ENCODE measurements around the gene ARL15.

The ARL15 gene

GRCh38 chr5:54281960-54282692 lies 28.2 kb downstream of the ARL15 start:
- DNase-seq, result no peak

- no peak for DNase-seq
Observed at GRCh38 chr5:54279960-54280359, 30.4 kb downstream of the ARL15 start.

DNA sequence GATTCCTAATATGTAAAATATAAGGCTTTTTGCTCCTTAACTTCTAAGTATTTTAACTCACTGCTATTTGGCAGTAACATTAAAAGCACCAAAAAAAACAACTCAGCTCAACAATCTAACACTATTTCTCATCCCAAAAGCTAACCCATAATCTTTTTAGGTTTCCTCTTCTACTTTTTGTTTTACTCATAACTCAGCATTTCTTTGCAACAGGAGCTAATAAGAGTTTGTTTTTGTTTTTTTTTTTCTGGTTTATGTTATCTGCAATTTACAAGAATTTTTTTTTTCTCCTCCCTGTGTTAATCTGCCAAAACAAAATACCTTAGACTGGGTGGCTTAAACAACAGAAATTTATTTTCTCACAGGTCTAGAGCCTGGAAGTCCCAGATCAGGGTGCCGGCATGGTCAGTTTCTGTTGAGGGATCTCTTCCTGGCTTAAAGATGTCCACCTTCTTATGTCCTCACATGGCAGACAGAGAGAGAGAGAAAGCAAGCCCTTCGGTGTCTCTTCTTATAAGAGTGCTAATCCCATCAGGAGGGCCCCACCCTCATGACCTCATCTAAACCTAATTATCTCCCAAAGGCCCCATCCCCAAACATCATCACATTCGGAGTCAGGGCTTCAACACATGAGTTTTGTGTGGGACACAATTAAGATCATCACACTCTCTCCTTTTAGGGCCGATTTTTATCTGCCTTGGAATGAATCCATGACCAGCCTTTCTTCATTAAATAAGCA lies 31.2 kb downstream of the ARL15 start:
- no peak for DNase-seq

- DNase-seq, result no peak
Observed at GRCh38 chr5:54278036-54278830, 32.1 kb downstream of the ARL15 start.

GRCh38 chr5:54276048-54276447 lies 34.3 kb downstream of the ARL15 start:
- no peak for DNase-seq

DNA sequence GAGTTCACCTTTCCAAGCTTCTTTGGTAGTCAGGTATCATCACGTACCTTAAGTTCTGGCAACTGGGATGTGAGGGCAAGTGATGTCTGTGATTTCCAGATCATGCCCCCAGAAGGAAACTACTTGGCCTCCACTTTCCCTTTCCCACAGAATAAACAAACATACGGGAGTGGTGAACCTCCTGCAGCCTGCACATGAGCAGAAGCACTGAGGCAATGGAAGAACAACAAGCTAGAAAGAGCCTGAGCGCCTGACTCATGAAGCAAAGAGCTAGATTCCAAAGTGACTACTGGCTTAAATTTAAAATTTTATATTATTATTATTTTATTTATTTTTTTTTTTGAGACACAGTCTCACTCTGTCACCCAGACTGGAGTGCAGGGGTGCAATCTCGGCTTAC lies 35.0 kb downstream of the ARL15 start:
- no peak for DNase-seq

DNA sequence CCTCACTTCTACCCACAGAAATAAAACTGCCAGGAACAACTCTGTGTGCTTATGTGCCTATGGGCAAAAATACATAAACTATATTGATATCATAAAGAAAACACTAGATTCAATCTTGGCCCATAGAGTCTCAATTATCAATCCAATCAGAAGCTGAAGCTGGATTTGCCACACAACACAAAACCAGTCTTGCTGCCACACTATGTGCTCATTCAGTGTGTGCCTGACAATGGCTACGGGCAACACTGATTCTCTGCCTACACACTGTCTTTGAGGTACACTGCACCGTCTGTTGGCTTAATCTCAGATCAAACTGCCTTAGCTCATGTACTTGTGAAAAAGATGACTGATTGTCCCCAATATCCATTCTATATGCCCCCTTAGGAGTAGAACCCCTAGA lies 35.4 kb downstream of the ARL15 start:
- DNase-seq, result no peak

GRCh38 chr5:54273715-54274114 lies 36.7 kb downstream of the ARL15 start:
- DNase-seq, result no peak

- DNase-seq, result no peak
Observed at GRCh38 chr5:54272746-54273145, 37.6 kb downstream of the ARL15 start.

- no peak for DNase-seq
Observed at GRCh38 chr5:54270326-54270725, 40.0 kb downstream of the ARL15 start.

DNA sequence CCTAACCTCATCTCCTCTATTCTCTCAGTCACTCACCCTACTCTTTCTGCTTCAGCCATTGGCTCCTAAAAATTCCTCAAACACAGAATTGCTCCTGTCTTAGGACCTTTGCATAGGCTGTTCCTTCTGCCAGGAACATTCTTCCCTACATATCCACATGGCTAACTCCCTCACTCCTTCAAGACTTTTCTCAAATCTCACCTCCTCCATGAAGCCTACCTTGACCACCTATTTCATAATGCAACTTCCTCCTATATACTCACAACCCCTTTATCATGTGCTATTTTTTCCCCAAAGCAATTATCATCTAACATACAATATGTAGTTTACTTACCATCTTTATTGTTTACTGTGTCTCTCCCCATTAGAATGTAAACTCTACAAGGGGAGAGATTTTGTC lies 45.8 kb downstream of the ARL15 start:
- DNase-seq, result no peak

DNA sequence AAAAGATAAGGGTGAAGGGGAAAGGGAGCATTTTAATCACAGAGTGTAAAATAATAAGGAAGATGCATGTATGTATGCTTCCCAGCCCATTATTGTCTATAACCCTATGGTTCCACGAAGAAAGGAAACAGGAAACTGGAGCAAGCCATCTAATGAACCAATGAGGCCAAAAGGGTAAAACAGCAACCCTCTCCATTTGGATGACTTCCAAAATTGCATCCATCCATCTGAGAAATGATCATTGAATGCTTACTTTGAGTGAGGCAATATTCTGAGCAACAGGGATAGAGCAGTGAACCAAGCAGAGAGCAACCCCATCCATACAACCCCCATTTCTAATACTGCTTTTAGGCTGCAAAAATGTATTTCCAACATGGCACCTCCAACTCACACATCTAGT lies 46.9 kb downstream of the ARL15 start:
- DNase-seq, result no peak

DNA sequence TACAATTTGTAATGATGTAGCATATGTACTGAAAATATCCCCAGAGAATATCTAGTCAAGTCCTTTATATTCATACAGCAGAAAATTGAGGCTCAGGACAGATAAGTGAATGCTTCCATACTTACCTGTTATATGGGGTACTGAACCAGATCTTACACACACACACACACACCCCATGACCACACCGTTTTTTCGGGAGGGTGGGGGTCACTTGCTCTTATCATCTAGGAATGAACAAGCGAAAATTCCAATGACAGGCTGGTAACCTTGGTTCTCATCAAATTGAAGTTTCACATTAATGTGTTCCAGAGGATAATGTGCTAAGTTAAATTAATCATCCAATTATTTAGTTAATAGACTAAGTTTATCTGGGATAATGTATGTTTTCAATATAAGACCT lies 48.8 kb downstream of the ARL15 start:
- no peak for DNase-seq

- DNase-seq, result no peak
Observed at GRCh38 chr5:54259981-54260380, 50.4 kb downstream of the ARL15 start.

DNA sequence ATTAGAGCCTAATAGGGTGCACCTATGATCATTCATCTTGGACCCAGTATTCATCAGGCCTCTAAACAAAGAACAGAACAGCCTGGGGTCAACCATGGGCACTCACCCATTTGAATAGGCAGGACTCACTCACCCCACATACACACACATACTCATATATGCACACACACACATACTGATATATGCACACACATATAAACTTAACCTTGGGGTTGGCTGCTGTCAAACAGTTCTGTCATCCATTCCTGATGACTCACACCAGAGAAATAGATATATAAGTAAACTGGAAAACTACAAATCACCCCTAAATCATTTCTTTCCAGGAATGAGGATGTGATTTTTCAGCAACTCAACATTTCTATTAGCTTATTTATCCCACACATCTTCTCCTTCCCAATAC lies 51.3 kb downstream of the ARL15 start:
- DNase-seq, result no peak

DNA sequence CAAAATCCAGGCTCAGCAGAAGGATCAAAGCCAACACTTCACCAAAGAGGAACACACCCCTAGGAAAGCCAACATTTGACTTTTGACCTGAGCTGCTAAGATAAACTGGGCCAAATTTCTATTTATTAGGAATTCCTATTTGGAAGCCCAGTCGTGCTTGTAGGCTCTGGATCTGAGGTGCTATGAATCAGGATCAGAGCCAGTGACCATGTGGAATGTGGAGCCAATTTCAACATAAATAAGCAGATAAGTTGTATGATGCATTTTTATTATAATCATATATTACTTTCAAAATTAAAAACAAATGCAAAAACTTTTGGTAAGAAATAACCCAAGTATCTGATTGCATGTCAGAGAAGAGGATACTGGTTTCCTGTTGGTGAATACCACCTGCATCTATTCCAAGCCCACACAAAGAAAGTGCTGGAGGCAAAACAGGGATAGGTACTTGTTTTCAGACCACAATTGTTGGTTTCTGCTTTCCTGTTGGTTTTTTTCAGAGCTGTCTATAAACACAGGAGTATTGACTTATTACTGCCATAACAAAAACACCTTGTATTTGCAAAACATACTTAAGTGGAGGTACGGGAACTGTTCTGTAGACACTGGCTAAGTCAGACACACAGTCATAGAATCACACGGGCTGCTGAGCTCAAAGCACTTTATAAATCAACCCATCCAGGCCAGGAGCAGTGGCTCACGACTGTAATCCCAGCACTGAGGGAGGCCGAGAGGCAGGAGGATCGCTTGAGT lies 52.8 kb downstream of the ARL15 start:
- no peak for DNase-seq

- no peak for DNase-seq
Observed at GRCh38 chr5:54254482-54255198, 55.7 kb downstream of the ARL15 start.

DNA sequence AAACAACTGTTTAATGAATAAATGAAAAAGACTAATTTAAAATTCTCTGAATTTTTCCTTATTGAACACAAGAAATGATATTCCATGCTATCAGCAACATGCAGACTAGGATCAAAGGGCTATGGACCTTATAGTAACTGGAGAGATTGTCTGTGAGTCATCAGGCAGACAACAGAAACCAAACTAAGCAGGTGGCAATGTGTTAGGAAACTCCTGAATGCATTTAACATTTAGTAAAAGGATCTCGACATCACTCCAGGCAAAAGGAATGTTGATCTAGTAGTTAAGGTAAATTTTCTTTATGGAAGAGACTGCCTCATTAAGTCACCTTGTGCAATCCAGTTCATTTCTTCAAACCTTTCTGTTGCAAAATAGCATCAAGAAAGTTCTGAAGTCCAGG lies 58.4 kb downstream of the ARL15 start:
- DNase-seq, result no peak

- DNase-seq, result peak in 3 of 6 experiments; percentile 5 to 25 (median 8)
Observed at GRCh38 chr5:54249210-54250028, 61.0 kb downstream of the ARL15 start.

GRCh38 chr5:54247226-54247625 lies 63.1 kb downstream of the ARL15 start:
- no peak for DNase-seq

GRCh38 chr5:54243483-54244080 lies 66.8 kb downstream of the ARL15 start:
- peak in 4 of 6 experiments; percentile 4 to 52 (median 27) for DNase-seq
